Lung (tissue), 12 donors: ENCODE data around the gene GPC5. TPM values are rescaled to one million over a fixed set of nuclear protein-coding genes. Genes with fewer than 3 reads are reported as not detected.

Source experiments
- ATAC-seq: fragments of 200-7000 bp; cut with Tn5 transposase; one replicate; pipeline ENCODE4 v1.9.1; 2020; ENCODE audit warnings: moderate number of reproducible peaks; ENCODE audit not compliant: insufficient read depth, low FRiP score
- DNase-seq, 3 donors: peaks; one replicate each; pipeline ENCODE4 v3.0.0-alpha.2; 2013 to 2017
- H3K27ac ChIP-seq, 2 donors: one replicate each; pipeline ENCODE4 v1.5.1; 2013; ENCODE audit warnings: mild to moderate bottlenecking in 2 of 2, moderate library complexity in 2 of 2, control low read depth in 1 of 2, inconsistent platforms in 1 of 2, low read depth in 1 of 2, low read length in 1 of 2
- H3K27me3 ChIP-seq, 3 donors: one replicate each; pipeline ENCODE4 v1.5.1; 2013; ENCODE audit warnings: low read length in 2 of 3; ENCODE audit not compliant: control insufficient read depth in 3 of 3, insufficient read depth in 3 of 3
- H3K36me3 ChIP-seq, 4 donors: one replicate each; pipeline ENCODE4 v1.5.1; 2013; ENCODE audit warnings: low read length in 4 of 4, mild to moderate bottlenecking in 1 of 4, moderate library complexity in 1 of 4; ENCODE audit not compliant: control insufficient read depth in 4 of 4, insufficient read depth in 4 of 4
- H3K4me1 ChIP-seq, 5 donors: one replicate each; pipeline ENCODE4 v1.5.1; 2013; ENCODE audit warnings: low read length in 5 of 5, mild to moderate bottlenecking in 2 of 5, moderate library complexity in 1 of 5; ENCODE audit not compliant: control insufficient read depth in 5 of 5, insufficient read depth in 5 of 5
- H3K4me3 ChIP-seq: one replicate; pipeline ENCODE4 v1.5.1; 2013; ENCODE audit warnings: mild to moderate bottlenecking, control low read depth, moderate library complexity
- H3K9ac ChIP-seq, 2 donors: one replicate each; pipeline ENCODE4 v1.5.1; 2013; ENCODE audit warnings: low read length in 2 of 2, control low read depth in 1 of 2; ENCODE audit not compliant: insufficient read depth in 1 of 2
- H3K9me3 ChIP-seq, 4 donors: one replicate each; pipeline ENCODE4 v1.5.1; 2013; ENCODE audit warnings: low read length in 3 of 4, mild to moderate bottlenecking in 1 of 4, moderate library complexity in 1 of 4; ENCODE audit not compliant: control insufficient read depth in 4 of 4, insufficient read depth in 3 of 4
- CTCF ChIP-seq: IDR thresholded peaks from 2 replicates; pipeline ENCODE4 v1.5.1; 2012; ENCODE audit warnings: mild to moderate bottlenecking; ENCODE audit errors: control extremely low read depth, extremely low read depth
- WGBS, 2 donors: extraction: QIAGEN DNeasy Blood & Tissue Kit; methylation state at CpG; one replicate each; pipeline ENCODE4 v1.1.7; 2013; 5-methylcytosine and 5-hydroxymethylcytosine counted together
- polyA plus RNA-seq, 2 donors: library from polyadenylated mRNA; stranded (reverse); fragments of 200-250 nt; gene quantifications; one replicate each; pipeline ENCODE4 v1.2.1, GENCODE V29; 2013
- total RNA-seq, 2 donors: library from RNA; depleted of rRNA in 1 of 2; stranded (reverse); fragments of >200 nt in 1 of 2; gene quantifications; one replicate each; pipeline ENCODE4 v1.2.1, GENCODE V29; 2014 to 2021
- donor health status: control.
- donor health status: control.
- donor health status: Bipolar disorder and iron deficiency.
- donor health status: healthy.
- donor health status: DM: yes; HTN: yes; CAD: no.

GPC5 gene
- total and polyA plus RNA-seq, 4 donors: 0.55 to 37.3 (median 4.4) TPM

- WGBS, 2 donors: 22 to 62% methylated on average over 3 of the region's 3 CpGs
Measured at GRCh38 chr13:92158346-92158745, 759.9 kb downstream of the GPC5 start.

DNA sequence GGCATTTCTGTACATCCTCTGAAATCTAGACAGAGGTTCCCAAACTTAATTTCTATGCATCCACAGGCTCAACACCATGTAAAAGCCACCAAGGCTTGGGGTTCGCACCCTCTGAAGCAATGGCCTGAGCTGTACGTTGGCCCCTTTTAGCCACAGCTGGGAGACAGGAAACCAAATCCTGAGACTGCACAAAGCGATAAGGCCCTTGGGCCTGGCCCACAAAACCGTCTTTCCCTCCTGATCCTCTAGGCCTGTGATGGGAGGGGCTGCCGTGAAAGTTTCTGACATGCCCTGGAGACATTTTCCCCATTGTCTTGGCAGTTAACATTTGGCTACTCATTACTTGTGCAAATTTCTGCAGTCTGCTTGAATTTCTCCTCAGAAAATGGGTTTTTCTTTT lies 766.4 kb downstream of the GPC5 start:
- H3K27ac ChIP-seq: no peak overlapping the region
- no peaks in the 10 kb centered on the region for H3K9me3 ChIP-seq
- no peak for ATAC-seq
- no peaks in the 10 kb centered on the region for H3K4me1 ChIP-seq
- no peaks in the 10 kb centered on the region for H3K36me3 ChIP-seq
- no peak overlapping the region for H3K9ac ChIP-seq
- no peak for TF ChIP-seq CTCF
- no peaks in the 10 kb centered on the region for H3K27me3 ChIP-seq
- no peak for DNase-seq
- no peak overlapping the region for H3K4me3 ChIP-seq
- 54 to 82% methylated on average over 5 of the region's 5 CpGs for WGBS, 2 donors

More at GRCh38 chr13:92158346-92158745, 759.9 kb downstream of the GPC5 start:
- Histone ChIP-seq H3K36me3 (no peaks in the 10 kb centered on the region), H3K4me1 (no peaks in the 10 kb centered on the region), H3K9me3 (no peaks in the 10 kb centered on the region), H3K4me3 (no peak overlapping the region), H3K9ac (no peak overlapping the region), H3K27me3 (no peaks in the 10 kb centered on the region), H3K27ac (no peak overlapping the region)
- DNase-seq (no peak), ATAC-seq (no peak)
- no peak for TF ChIP-seq CTCF

DNA sequence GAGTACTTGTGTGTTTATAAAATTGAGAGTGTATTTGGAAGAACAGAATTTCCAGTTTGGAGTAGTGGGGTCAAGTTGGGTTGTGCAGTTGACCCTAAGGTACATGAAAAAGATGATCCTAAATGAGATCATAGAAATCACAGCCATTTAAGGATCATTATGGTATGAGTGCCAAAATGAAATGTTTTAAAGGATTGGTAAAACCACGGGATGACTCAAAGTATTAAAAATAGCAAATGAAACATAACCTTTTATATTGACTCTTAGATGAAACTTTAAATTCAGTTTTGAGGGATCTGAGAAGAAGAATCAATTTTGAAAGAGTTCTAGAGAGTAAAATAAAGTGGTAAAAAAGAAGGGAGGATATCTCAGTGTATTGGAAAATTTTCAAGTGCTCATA lies 773.8 kb downstream of the GPC5 start:
- 74 to 80% methylated on average over 1 of the region's 1 CpG for WGBS, 2 donors
- no peaks in the 10 kb centered on the region for H3K27me3 ChIP-seq
- H3K36me3 ChIP-seq: no peaks in the 10 kb centered on the region
- DNase-seq: no peak
- H3K4me1 ChIP-seq: no peaks in the 10 kb centered on the region
- no peak for ATAC-seq
- no peak for TF ChIP-seq CTCF
- H3K9me3 ChIP-seq: no peaks in the 10 kb centered on the region
- H3K9ac ChIP-seq: no peak overlapping the region
- H3K27ac ChIP-seq: no peak overlapping the region
- no peak overlapping the region for H3K4me3 ChIP-seq

GRCh38 chr13:92173254-92173653 lies 774.8 kb downstream of the GPC5 start:
- TF ChIP-seq CTCF: no peak
- Histone ChIP-seq H3K36me3 (no peaks in the 10 kb centered on the region), H3K4me3 (no peak overlapping the region), H3K9me3 (no peaks in the 10 kb centered on the region), H3K4me1 (no peaks in the 10 kb centered on the region), H3K27me3 (no peaks in the 10 kb centered on the region), H3K27ac (no peak overlapping the region), H3K9ac (no peak overlapping the region)
- 90 to 94% methylated on average over 2 of the region's 2 CpGs for WGBS, 2 donors
- ATAC-seq (no peak), DNase-seq (no peak)
